ENCODE results near the gene C10orf95. TPM values are rescaled to one million over a fixed set of nuclear protein-coding genes. Genes with fewer than 3 reads are reported as not detected.
"Not testable (repeated sequence)": the region's sequence is repeated elsewhere in the genome, so short reads cannot be mapped to it uniquely, and the experiment has no call there.

Gene C10orf95
- polyA plus RNA-seq (2013): 17.4 and 19.7 TPM in 2 replicates

GRCh38 chr10:102451105-102451969 is at the start of gene C10orf95:
C10orf95 (minus strand) TSS chr10:102451543; CDS start chr10:102451093, 450 bp downstream.
- peaks cover 9 to 16% of the 10 kb centered on the region in 2 experiments for H3K4me1 ChIP-seq (ENCODE audit: control insufficient read depth in 1 of 2, insufficient read depth in 2 of 2, low read length in 2 of 2)
- peak within 1 kb of the TSS; percentile 88 for H4K91ac ChIP-seq (ENCODE audit: low read depth, low read length)
- H3K27me3 ChIP-seq (ENCODE audit: insufficient read depth, low read length): no peaks in the 10 kb centered on the region
- no peak within 1 kb of the TSS for H2BK12ac ChIP-seq (ENCODE audit: low read length)
- H3K9ac ChIP-seq (ENCODE audit: low read length): peak within 1 kb of the TSS; percentile 92
- no CpG with 5 or more reads among the region's 28 CpGs for WGBS (ENCODE audit: extremely low coverage, insufficient coverage, insufficient read length)
- H3K4ac ChIP-seq (ENCODE audit: low read depth, low read length): peak within 1 kb of the TSS; percentile 89
- peak within 1 kb of the TSS; percentile 1 for H2AK5ac ChIP-seq (ENCODE audit: low read length)
- H3K79me2 ChIP-seq (ENCODE audit: control insufficient read depth, insufficient read depth, low read length, poor library complexity): peaks cover 11% of the 10 kb centered on the region
- DNase-seq: peak; percentile 65 to 74
- H4K12ac ChIP-seq (ENCODE audit: low read depth, low read length): peak within 1 kb of the TSS; percentile 93
- peak within 1 kb of the TSS; percentile 79 for H3K4me3 ChIP-seq (ENCODE audit: low read depth, low read length)
- H3K27ac ChIP-seq (ENCODE audit: low read depth, low read length): peak within 1 kb of the TSS; percentile 60
- H3K14ac ChIP-seq (ENCODE audit: low read length): peak within 1 kb of the TSS; percentile 89
- peak within 1 kb of the TSS; percentile 87 for H3K18ac ChIP-seq (ENCODE audit: low read length)
- no peak within 1 kb of the TSS for H3K23ac ChIP-seq (ENCODE audit: low read length)
- peak within 1 kb of the TSS; percentile 88 for H4K8ac ChIP-seq (ENCODE audit: low read depth, low read length)
- H2BK120ac ChIP-seq (ENCODE audit: insufficient read depth, low read length, poor library complexity): peak within 1 kb of the TSS; percentile 79
- H3K79me1 ChIP-seq (ENCODE audit: low read length): peaks cover 26% of the 10 kb centered on the region
- peak within 1 kb of the TSS; percentile 61 for H2AFZ ChIP-seq (ENCODE audit: insufficient read depth, low read length, poor library complexity)
- H3K36me3 ChIP-seq (ENCODE audit: control insufficient read depth in 1 of 2, insufficient read depth in 2 of 2, low read length in 2 of 2): peaks cover 5 to 6% of the 10 kb centered on the region in 2 experiments
- peak within 1 kb of the TSS; percentile 43 for H2BK5ac ChIP-seq (ENCODE audit: low read depth, low read length, poor library complexity)
- H3K9me3 ChIP-seq (ENCODE audit: insufficient read depth, low read depth, low read length): no peaks in the 10 kb centered on the region
- peak within 1 kb of the TSS; percentile 93 for H3K4me2 ChIP-seq (ENCODE audit: low read length)

GRCh38 chr10:102500686-102501085 is 49.3 kb upstream of the C10orf95 start:
- H3K14ac ChIP-seq (ENCODE audit: low read length); H2BK5ac ChIP-seq (ENCODE audit: low read depth, low read length, poor library complexity); H3K18ac ChIP-seq (ENCODE audit: low read length); H3K27ac ChIP-seq (ENCODE audit: low read depth, low read length); H3K23ac ChIP-seq (ENCODE audit: low read length); H3K4me3 ChIP-seq (ENCODE audit: low read depth, low read length); H3K4me2 ChIP-seq (ENCODE audit: low read length); H2BK12ac ChIP-seq (ENCODE audit: low read length); DNase-seq; H4K12ac ChIP-seq (ENCODE audit: low read depth, low read length); H2AK5ac ChIP-seq (ENCODE audit: low read length); H3K27me3 ChIP-seq (ENCODE audit: insufficient read depth, low read length); H3K36me3 ChIP-seq (ENCODE audit: control insufficient read depth in 1 of 2, insufficient read depth in 2 of 2, low read length in 2 of 2); H3K9me3 ChIP-seq (ENCODE audit: insufficient read depth, low read depth, low read length); H4K8ac ChIP-seq (ENCODE audit: low read depth, low read length); H2AFZ ChIP-seq (ENCODE audit: insufficient read depth, low read length, poor library complexity); H3K4me1 ChIP-seq (ENCODE audit: control insufficient read depth in 1 of 2, insufficient read depth in 2 of 2, low read length in 2 of 2); H3K9ac ChIP-seq (ENCODE audit: low read length); H4K91ac ChIP-seq (ENCODE audit: low read depth, low read length): not testable (repeated sequence)
- H3K79me1 ChIP-seq (ENCODE audit: low read length): peaks cover 13% of the 10 kb centered on the region
- no CpG with 5 or more reads among the region's 13 CpGs for WGBS (ENCODE audit: extremely low coverage, insufficient coverage, insufficient read length)
- peak overlapping the region; percentile 44 for H2BK120ac ChIP-seq (ENCODE audit: insufficient read depth, low read length, poor library complexity)
- H3K4ac ChIP-seq (ENCODE audit: low read depth, low read length): peak overlapping the region; percentile 98
- peaks cover 23% of the 10 kb centered on the region for H3K79me2 ChIP-seq (ENCODE audit: control insufficient read depth, insufficient read depth, low read length, poor library complexity)

- no peak for DNase-seq
- H2BK12ac ChIP-seq (ENCODE audit: low read length): no peak overlapping the region
- H2BK120ac ChIP-seq (ENCODE audit: insufficient read depth, low read length, poor library complexity): no peak overlapping the region
- no peak overlapping the region for H3K9ac ChIP-seq (ENCODE audit: low read length)
- peaks cover 9% of the 10 kb centered on the region for H3K79me1 ChIP-seq (ENCODE audit: low read length)
- no peak overlapping the region for H4K12ac ChIP-seq (ENCODE audit: low read depth, low read length)
- H3K4ac ChIP-seq (ENCODE audit: low read depth, low read length): no peak overlapping the region
- H4K8ac ChIP-seq (ENCODE audit: low read depth, low read length): no peak overlapping the region
- H4K91ac ChIP-seq (ENCODE audit: low read depth, low read length): no peak overlapping the region
- no peaks in the 10 kb centered on the region for H3K27me3 ChIP-seq (ENCODE audit: insufficient read depth, low read length)
- peaks cover 19% of the 10 kb centered on the region for H3K79me2 ChIP-seq (ENCODE audit: control insufficient read depth, insufficient read depth, low read length, poor library complexity)
- H2AFZ ChIP-seq (ENCODE audit: insufficient read depth, low read length, poor library complexity): no peak overlapping the region
- no peak overlapping the region for H3K27ac ChIP-seq (ENCODE audit: low read depth, low read length)
- H2AK5ac ChIP-seq (ENCODE audit: low read length): no peak overlapping the region
- peaks cover 0 to 10% of the 10 kb centered on the region in 2 experiments for H3K36me3 ChIP-seq (ENCODE audit: control insufficient read depth in 1 of 2, insufficient read depth in 2 of 2, low read length in 2 of 2)
- H3K14ac ChIP-seq (ENCODE audit: low read length): no peak overlapping the region
- no CpG with 5 or more reads among the region's 3 CpGs for WGBS (ENCODE audit: extremely low coverage, insufficient coverage, insufficient read length)
- H3K23ac ChIP-seq (ENCODE audit: low read length): no peak overlapping the region
- no peak overlapping the region for H3K4me2 ChIP-seq (ENCODE audit: low read length)
- no peak overlapping the region for H3K4me3 ChIP-seq (ENCODE audit: low read depth, low read length)
- no peak overlapping the region for H3K18ac ChIP-seq (ENCODE audit: low read length)
- H3K4me1 ChIP-seq (ENCODE audit: control insufficient read depth in 1 of 2, insufficient read depth in 2 of 2, low read length in 2 of 2): peaks cover 3% of the 10 kb centered on the region in 2 experiments
- H3K9me3 ChIP-seq (ENCODE audit: insufficient read depth, low read depth, low read length): no peaks in the 10 kb centered on the region
- H2BK5ac ChIP-seq (ENCODE audit: low read depth, low read length, poor library complexity): no peak overlapping the region
These were observed 48.0 kb upstream of the C10orf95 start for GRCh38 chr10:102499356-102499755.

- DNase-seq: no peak
- no peak overlapping the region for H3K18ac ChIP-seq (ENCODE audit: low read length)
- H4K91ac ChIP-seq (ENCODE audit: low read depth, low read length): no peak overlapping the region
- H2BK120ac ChIP-seq (ENCODE audit: insufficient read depth, low read length, poor library complexity): no peak overlapping the region
- H4K8ac ChIP-seq (ENCODE audit: low read depth, low read length): no peak overlapping the region
- H3K9ac ChIP-seq (ENCODE audit: low read length): no peak overlapping the region
- H2BK5ac ChIP-seq (ENCODE audit: low read depth, low read length, poor library complexity): no peak overlapping the region
- H3K9me3 ChIP-seq (ENCODE audit: insufficient read depth, low read depth, low read length): no peaks in the 10 kb centered on the region
- H4K12ac ChIP-seq (ENCODE audit: low read depth, low read length): no peak overlapping the region
- no peak overlapping the region for H2AK5ac ChIP-seq (ENCODE audit: low read length)
- no peak overlapping the region for H3K27ac ChIP-seq (ENCODE audit: low read depth, low read length)
- H3K4me1 ChIP-seq (ENCODE audit: control insufficient read depth in 1 of 2, insufficient read depth in 2 of 2, low read length in 2 of 2): peaks cover 4% of the 10 kb centered on the region in 2 experiments
- H3K27me3 ChIP-seq (ENCODE audit: insufficient read depth, low read length): no peaks in the 10 kb centered on the region
- peaks cover 18% of the 10 kb centered on the region for H3K79me2 ChIP-seq (ENCODE audit: control insufficient read depth, insufficient read depth, low read length, poor library complexity)
- H3K23ac ChIP-seq (ENCODE audit: low read length): no peak overlapping the region
- no peak overlapping the region for H3K4me2 ChIP-seq (ENCODE audit: low read length)
- peak overlapping the region; percentile 92 for H3K4ac ChIP-seq (ENCODE audit: low read depth, low read length)
- WGBS (ENCODE audit: extremely low coverage, insufficient coverage, insufficient read length): no CpG with 5 or more reads among the region's 1 CpG
- no peak overlapping the region for H2AFZ ChIP-seq (ENCODE audit: insufficient read depth, low read length, poor library complexity)
- peaks cover 2 to 14% of the 10 kb centered on the region in 2 experiments for H3K36me3 ChIP-seq (ENCODE audit: control insufficient read depth in 1 of 2, insufficient read depth in 2 of 2, low read length in 2 of 2)
- H2BK12ac ChIP-seq (ENCODE audit: low read length): no peak overlapping the region
- peaks cover 4% of the 10 kb centered on the region for H3K79me1 ChIP-seq (ENCODE audit: low read length)
- no peak overlapping the region for H3K4me3 ChIP-seq (ENCODE audit: low read depth, low read length)
- H3K14ac ChIP-seq (ENCODE audit: low read length): no peak overlapping the region
These were observed 46.2 kb upstream of the C10orf95 start for GRCh38 chr10:102497545-102497944.
